Lung (tissue), 12 donors: ENCODE results near the gene RPP30. TPM values are rescaled to one million over a fixed set of nuclear protein-coding genes. Genes with fewer than 3 reads are reported as not detected.

Source experiments
- ATAC-seq: fragments of 200-7000 bp; cut with Tn5 transposase; one replicate; pipeline ENCODE4 v1.9.1; 2020; ENCODE audit warnings: moderate number of reproducible peaks; ENCODE audit not compliant: insufficient read depth, low FRiP score
- DNase-seq, 3 donors: peaks; one replicate each; pipeline ENCODE4 v3.0.0-alpha.2; 2013 to 2017
- H3K27ac ChIP-seq, 2 donors: one replicate each; pipeline ENCODE4 v1.5.1; 2013; ENCODE audit warnings: mild to moderate bottlenecking in 2 of 2, moderate library complexity in 2 of 2, control low read depth in 1 of 2, inconsistent platforms in 1 of 2, low read depth in 1 of 2, low read length in 1 of 2
- H3K27me3 ChIP-seq, 3 donors: one replicate each; pipeline ENCODE4 v1.5.1; 2013; ENCODE audit warnings: low read length in 2 of 3; ENCODE audit not compliant: control insufficient read depth in 3 of 3, insufficient read depth in 3 of 3
- H3K36me3 ChIP-seq, 4 donors: one replicate each; pipeline ENCODE4 v1.5.1; 2013; ENCODE audit warnings: low read length in 4 of 4, mild to moderate bottlenecking in 1 of 4, moderate library complexity in 1 of 4; ENCODE audit not compliant: control insufficient read depth in 4 of 4, insufficient read depth in 4 of 4
- H3K4me1 ChIP-seq, 5 donors: one replicate each; pipeline ENCODE4 v1.5.1; 2013; ENCODE audit warnings: low read length in 5 of 5, mild to moderate bottlenecking in 2 of 5, moderate library complexity in 1 of 5; ENCODE audit not compliant: control insufficient read depth in 5 of 5, insufficient read depth in 5 of 5
- H3K4me3 ChIP-seq: one replicate; pipeline ENCODE4 v1.5.1; 2013; ENCODE audit warnings: mild to moderate bottlenecking, control low read depth, moderate library complexity
- H3K9ac ChIP-seq, 2 donors: one replicate each; pipeline ENCODE4 v1.5.1; 2013; ENCODE audit warnings: low read length in 2 of 2, control low read depth in 1 of 2; ENCODE audit not compliant: insufficient read depth in 1 of 2
- H3K9me3 ChIP-seq, 4 donors: one replicate each; pipeline ENCODE4 v1.5.1; 2013; ENCODE audit warnings: low read length in 3 of 4, mild to moderate bottlenecking in 1 of 4, moderate library complexity in 1 of 4; ENCODE audit not compliant: control insufficient read depth in 4 of 4, insufficient read depth in 3 of 4
- WGBS, 2 donors: extraction: QIAGEN DNeasy Blood & Tissue Kit; methylation state at CpG; one replicate each; pipeline ENCODE4 v1.1.7; 2013; 5-methylcytosine and 5-hydroxymethylcytosine counted together
- polyA plus RNA-seq, 2 donors: library from polyadenylated mRNA; stranded (reverse); fragments of 200-250 nt; gene quantifications; one replicate each; pipeline ENCODE4 v1.2.1, GENCODE V29; 2013
- total RNA-seq, 2 donors: library from RNA; depleted of rRNA in 1 of 2; stranded (reverse); fragments of >200 nt in 1 of 2; gene quantifications; one replicate each; pipeline ENCODE4 v1.2.1, GENCODE V29; 2014 to 2021
- TF ChIP-seq, protein P1 (sequence below): IDR thresholded peaks from 2 replicates; pipeline ENCODE4 v1.5.1; 2012; ENCODE audit warnings: mild to moderate bottlenecking; ENCODE audit errors: control extremely low read depth, extremely low read depth
- donor health status: control.
- donor health status: control.
- donor health status: Bipolar disorder and iron deficiency.
- donor health status: healthy.
- donor health status: DM: yes; HTN: yes; CAD: no.

RPP30 gene
- total and polyA plus RNA-seq, 4 donors = 20.7 to 43.5 (median 31.9) TPM

DNA sequence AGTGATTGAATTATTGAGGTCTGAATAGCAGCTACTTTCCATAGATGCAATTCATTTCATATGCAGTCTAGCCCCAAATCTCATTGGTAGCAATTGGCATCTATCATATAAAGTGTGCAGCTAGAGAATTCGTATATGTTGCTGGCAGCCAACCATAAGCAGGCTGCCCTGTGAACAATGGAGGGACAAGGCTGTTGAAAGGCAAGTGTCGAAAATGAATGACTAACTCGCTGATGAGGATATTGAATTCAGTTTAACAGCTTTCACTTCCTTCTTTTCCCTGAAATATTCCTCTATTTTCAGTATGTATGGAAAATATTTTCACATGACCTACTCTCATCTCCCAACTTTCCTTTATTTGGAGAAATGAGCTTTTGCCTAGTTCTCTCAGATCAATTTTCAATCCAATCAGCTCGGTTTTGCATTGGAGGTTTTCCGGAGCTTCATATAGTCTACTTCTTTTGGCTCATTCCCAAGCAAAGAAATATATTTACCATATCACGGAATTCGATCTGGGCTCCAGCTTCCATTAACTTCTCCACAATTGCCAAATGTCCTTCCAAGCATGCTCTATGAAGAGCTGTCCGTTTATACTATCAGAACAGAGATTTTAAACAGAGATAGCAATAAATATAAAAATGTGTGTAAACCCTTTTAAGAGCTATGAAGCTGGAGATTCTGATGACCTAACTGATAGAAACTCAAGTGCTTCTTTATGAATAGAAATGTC is 45.6 kb downstream of the RPP30 start:
- WGBS, 2 donors = 57 to 75% methylated on average over 8 of the region's 8 CpGs
- H3K27me3 ChIP-seq = no peaks in the 10 kb centered on the region
- ATAC-seq = no peak
- peak overlapping the region in 1 of 2 donors; percentile 81 for H3K27ac ChIP-seq
- TF ChIP-seq, protein P1, sequence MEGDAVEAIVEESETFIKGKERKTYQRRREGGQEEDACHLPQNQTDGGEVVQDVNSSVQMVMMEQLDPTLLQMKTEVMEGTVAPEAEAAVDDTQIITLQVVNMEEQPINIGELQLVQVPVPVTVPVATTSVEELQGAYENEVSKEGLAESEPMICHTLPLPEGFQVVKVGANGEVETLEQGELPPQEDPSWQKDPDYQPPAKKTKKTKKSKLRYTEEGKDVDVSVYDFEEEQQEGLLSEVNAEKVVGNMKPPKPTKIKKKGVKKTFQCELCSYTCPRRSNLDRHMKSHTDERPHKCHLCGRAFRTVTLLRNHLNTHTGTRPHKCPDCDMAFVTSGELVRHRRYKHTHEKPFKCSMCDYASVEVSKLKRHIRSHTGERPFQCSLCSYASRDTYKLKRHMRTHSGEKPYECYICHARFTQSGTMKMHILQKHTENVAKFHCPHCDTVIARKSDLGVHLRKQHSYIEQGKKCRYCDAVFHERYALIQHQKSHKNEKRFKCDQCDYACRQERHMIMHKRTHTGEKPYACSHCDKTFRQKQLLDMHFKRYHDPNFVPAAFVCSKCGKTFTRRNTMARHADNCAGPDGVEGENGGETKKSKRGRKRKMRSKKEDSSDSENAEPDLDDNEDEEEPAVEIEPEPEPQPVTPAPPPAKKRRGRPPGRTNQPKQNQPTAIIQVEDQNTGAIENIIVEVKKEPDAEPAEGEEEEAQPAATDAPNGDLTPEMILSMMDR = no peak
- no peak overlapping the region for H3K4me3 ChIP-seq
- DNase-seq = peak in 1 of 3 donors; percentile 32
- H3K9ac ChIP-seq = no peak overlapping the region
- no peaks in the 10 kb centered on the region for H3K36me3 ChIP-seq
- no peaks in the 10 kb centered on the region for H3K9me3 ChIP-seq
- H3K4me1 ChIP-seq = peaks cover 2 to 27% (median 5%) of the 10 kb centered on the region in 5 donors

DNA sequence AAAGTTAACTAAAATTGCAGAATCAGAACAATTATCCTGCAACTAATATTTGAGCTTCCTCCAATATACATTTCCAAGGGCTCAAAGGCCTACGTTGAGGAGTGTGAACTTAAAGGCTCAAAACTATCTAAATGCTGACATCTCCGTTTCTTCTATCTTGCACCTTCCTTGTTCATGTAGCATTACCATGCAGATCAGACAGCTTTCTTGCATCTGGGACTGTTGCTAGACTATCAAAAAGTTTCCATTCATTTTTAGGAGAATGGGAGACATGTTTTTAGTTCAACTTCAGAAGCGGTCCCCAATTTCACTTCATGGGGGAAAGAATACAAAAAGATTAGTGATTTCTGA is 46.2 kb downstream of the RPP30 start:
- 78 to 88% methylated on average over 3 of the region's 3 CpGs for WGBS, 2 donors
- no peaks in the 10 kb centered on the region for H3K27me3 ChIP-seq
- H3K36me3 ChIP-seq = no peaks in the 10 kb centered on the region

DNA sequence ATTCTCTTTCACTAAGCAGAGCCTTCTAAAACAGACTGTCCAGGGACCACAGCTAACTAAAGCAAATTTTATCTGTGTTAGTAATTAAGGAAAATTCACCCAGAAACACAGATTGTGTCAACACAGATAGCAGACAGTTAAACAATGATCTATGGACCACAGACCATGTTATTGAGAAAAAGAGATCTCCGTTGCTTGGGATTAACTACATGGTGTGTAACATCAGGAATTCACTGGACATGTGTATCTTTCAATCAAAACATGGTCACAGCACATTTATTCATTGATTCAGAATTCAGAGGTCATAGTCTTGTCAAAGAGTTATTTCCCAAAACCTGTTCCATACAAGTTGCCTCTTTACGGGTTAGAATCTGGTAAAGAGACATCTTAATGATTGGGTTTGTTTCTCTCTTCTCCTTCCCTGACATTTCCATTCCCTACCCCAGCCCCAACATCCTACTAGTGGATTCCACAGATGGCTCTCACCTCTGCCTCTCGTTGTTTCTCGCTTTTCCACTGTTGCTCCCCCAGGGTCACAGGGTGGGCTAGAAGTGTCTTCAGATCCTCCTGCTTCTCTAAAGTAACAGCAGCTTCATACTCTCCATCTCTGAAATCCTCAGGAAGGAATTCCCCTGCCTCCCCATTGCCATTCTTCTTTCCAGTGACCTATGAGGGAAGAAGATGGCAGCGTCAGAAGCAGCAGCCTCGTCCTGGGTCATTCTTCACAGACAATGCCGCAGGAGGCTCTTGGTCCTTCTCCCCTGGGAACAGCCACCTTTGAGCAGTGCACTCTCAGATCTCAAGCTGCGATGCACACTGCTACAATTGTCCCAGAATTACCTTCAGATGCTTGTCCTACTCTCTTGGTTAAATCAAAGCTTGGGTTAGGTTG is 48.2 kb downstream of the RPP30 start:
- DNase-seq (no peak), ATAC-seq (no peak)
- no peaks in the 10 kb centered on the region for H3K36me3 ChIP-seq
- H3K4me1 ChIP-seq = peaks cover 2 to 27% (median 5%) of the 10 kb centered on the region in 5 donors
- TF ChIP-seq, protein P1 = no peak
- peak overlapping the region; percentile 38 for H3K4me3 ChIP-seq
- no peaks in the 10 kb centered on the region for H3K9me3 ChIP-seq
- WGBS, 2 donors = 84 to 90% methylated on average over 8 of the region's 8 CpGs
- H3K27me3 ChIP-seq = no peaks in the 10 kb centered on the region
- peak overlapping the region; percentile 64 to 81 for H3K27ac ChIP-seq
- no peak overlapping the region for H3K9ac ChIP-seq

More for the DNA sequence above, 46.2 kb downstream of the RPP30 start:
- H3K4me3 ChIP-seq = no peak overlapping the region
- H3K9ac ChIP-seq = no peak overlapping the region
- ATAC-seq (no peak), DNase-seq (no peak)
- peaks cover 2 to 27% (median 5%) of the 10 kb centered on the region in 5 donors for H3K4me1 ChIP-seq
- TF ChIP-seq, protein P1 = no peak
- H3K27ac ChIP-seq = peak overlapping the region in 1 of 2 donors; percentile 81
- H3K9me3 ChIP-seq = no peaks in the 10 kb centered on the region
